B cell (primary cell): ENCODE data around the gene TRAM2. TPM values are rescaled to one million over a fixed set of nuclear protein-coding genes. Genes with fewer than 3 reads are reported as not detected.

ENCODE experiments used
- ATAC-seq: fragments of 200-7000 bp; cut with Tn5 transposase; one replicate; pipeline ENCODE4 v1.10.0; 2021; ENCODE audit warnings: low read depth, mild to moderate bottlenecking, moderate number of reproducible peaks, moderate library complexity
- CTCF ChIA-PET: fragments of 350-600 bp; sonication (Branson Sonifier 250); formaldehyde crosslinking; loops from one replicate; lab custom pipeline; 2021; ENCODE audit warnings: antibody characterized with exemption, inconsistent platforms; lab: Charles Lee
- POLR2A ChIA-PET: fragments of 350-600 bp; sonication (Branson Sonifier 250); formaldehyde crosslinking; loops from one replicate; lab custom pipeline; 2021; ENCODE audit warnings: antibody characterized with exemption; lab: Charles Lee
- DNase-seq: peaks from one replicate; pipeline ENCODE4 v3.0.0; 2013
- H2AFZ ChIP-seq: 2 replicates; pipeline ENCODE4 v1.6.1; 2012; ENCODE audit warnings: mild to moderate bottlenecking, low read depth, low read length; ENCODE audit not compliant: insufficient read depth, poor library complexity, severe bottlenecking
- H3K27ac ChIP-seq, 2 donors: 1 replicate in 1 of 2; 2 replicates in 1 of 2; pipeline ENCODE4 v1.5.1; 2012 to 2013; ENCODE audit warnings: low read length in 2 of 2, mild to moderate bottlenecking in 2 of 2, moderate library complexity in 1 of 2
- H3K27me3 ChIP-seq, 4 experiments: fragments of 200-600 bp in 1 of 4; sonication (generic) in 1 of 4; replicated peaks in 1 of 4; 1 replicate in 2 of 4; 2 replicates in 2 of 4; pipeline versions ENCODE4 v1.6.1 to v1.7.0; 2013 to 2016; ENCODE audit warnings: low read length in 3 of 4, mild to moderate bottlenecking in 2 of 4, mixed read lengths in 1 of 4, moderate library complexity in 1 of 4; ENCODE audit not compliant: insufficient read depth in 4 of 4, control insufficient read depth in 3 of 4; ENCODE audit errors: control extremely low read depth in 1 of 4
- H3K36me3 ChIP-seq, 2 experiments: replicated peaks in 1 of 2; 1 replicate in 1 of 2; 2 replicates in 1 of 2; pipeline versions ENCODE4 v1.6.1 to v1.7.1; 2013; ENCODE audit warnings: low read length in 1 of 2; ENCODE audit not compliant: insufficient read depth in 2 of 2, control insufficient read depth in 1 of 2; ENCODE audit errors: control extremely low read depth in 1 of 2, extremely low read depth in 1 of 2
- H3K4me1 ChIP-seq, 2 donors: fragments of 200-600 bp in 1 of 2; sonication (generic) in 1 of 2; 1 replicate in 1 of 2; 2 replicates in 1 of 2; pipeline versions ENCODE4 v1.5.1 to v1.6.1; 2013 to 2017; ENCODE audit warnings: low read length in 2 of 2; ENCODE audit not compliant: control insufficient read depth in 2 of 2, insufficient read depth in 2 of 2
- H3K4me2 ChIP-seq: replicated peaks from 2 replicates; pipeline ENCODE3; 2012; ENCODE audit warnings: mild to moderate bottlenecking, low read depth, low read length; ENCODE audit not compliant: poor library complexity, severe bottlenecking
- H3K4me3 ChIP-seq, 5 experiments: fragments of 200-600 bp in 1 of 5; sonication (generic) in 1 of 5; 1 replicate in 3 of 5; 2 replicates in 2 of 5; pipeline versions ENCODE4 v1.5.1 to v1.7.0; 2011 to 2016; ENCODE audit warnings: low read length in 4 of 5, mild to moderate bottlenecking in 4 of 5, low read depth in 2 of 5, control low read depth in 1 of 5, moderate library complexity in 1 of 5; ENCODE audit not compliant: insufficient read depth in 1 of 5; ENCODE audit errors: control extremely low read depth in 1 of 5, extremely low read depth in 1 of 5
- H3K79me2 ChIP-seq: fragments of 200-600 bp; sonication (generic); one replicate; pipeline ENCODE4 v1.6.0; 2016; ENCODE audit warnings: low read length; ENCODE audit not compliant: control insufficient read depth, insufficient read depth
- H3K9ac ChIP-seq: fragments of 200-600 bp; sonication (generic); 2 replicates; pipeline ENCODE4 v1.6.1; 2017; ENCODE audit warnings: mild to moderate bottlenecking, low read length, moderate library complexity
- H3K9me3 ChIP-seq, 3 donors: one replicate each; pipeline versions ENCODE4 v1.6.1 to v1.7.1; 2013; ENCODE audit warnings: low read length in 2 of 3; ENCODE audit not compliant: control insufficient read depth in 2 of 3, insufficient read depth in 1 of 3; ENCODE audit errors: control extremely low read depth in 1 of 3
- H4K20me1 ChIP-seq: 2 replicates; pipeline ENCODE4 v1.6.0; 2012; ENCODE audit warnings: mild to moderate bottlenecking, low read length; ENCODE audit not compliant: insufficient read depth, control insufficient read depth, poor library complexity, severe bottlenecking
- H3K27ac Mint-ChIP-seq: one replicate; pipeline ENCODE4 v1.8.0; 2021; ENCODE audit warnings: mixed read lengths
- H3K27me3 Mint-ChIP-seq: one replicate; pipeline ENCODE4 v1.8.0; 2021; ENCODE audit warnings: mixed read lengths
- H3K4me1 Mint-ChIP-seq: one replicate; pipeline ENCODE4 v1.8.0; 2021; ENCODE audit warnings: mixed read lengths
- H3K4me3 Mint-ChIP-seq: one replicate; pipeline ENCODE4 v1.8.0; 2021; ENCODE audit warnings: mixed read lengths
- H3K9me3 Mint-ChIP-seq: one replicate; pipeline ENCODE4 v1.8.0; 2022; ENCODE audit warnings: mixed read lengths; ENCODE audit not compliant: insufficient read depth
- EZH2 ChIP-seq: IDR thresholded peaks from 2 replicates; pipeline ENCODE4 v1.6.1; 2012; ENCODE audit warnings: borderline replicate concordance, low read depth, mild to moderate bottlenecking, moderate library complexity, low read length; ENCODE audit not compliant: insufficient read depth, poor library complexity, severe bottlenecking
- WGBS: methylation state at CpG from one replicate; pipeline ENCODE4 v1.1.5; 2013; ENCODE audit warnings: missing lambda C conversion rate; ENCODE audit not compliant: insufficient coverage; 5-methylcytosine and 5-hydroxymethylcytosine counted together
- intact Hi-C: fragments of 100-400 bp; cut with micrococcal nuclease; formaldehyde crosslinking; loops from one replicate; pipeline ENCODE4 v1.10.0; 2022
- polyA plus RNA-seq: library from polyadenylated mRNA; depleted of rRNA; stranded (reverse); fragments of >200 nt; gene quantifications from 2 replicates; pipeline ENCODE4 v1.2.3, GENCODE V29; 2012
- total RNA-seq, 2 donors: library from RNA; stranded (reverse); fragments of 120-200 nt in 1 of 2; gene quantifications; 1 replicate in 1 of 2; 2 replicates in 1 of 2; pipeline versions ENCODE4 v1.2.3 to v1.2.4, GENCODE V29; 2013 to 2022
- TF ChIP-seq, protein P1 (sequence below): fragments of 200-600 bp; IDR thresholded peaks from one replicate; pipeline ENCODE4 v1.8.0; 2022; ENCODE audit warnings: antibody characterized with exemption, mild to moderate bottlenecking

TRAM2 gene
- total and polyA plus RNA-seq, 2 donors (not counting 1 experiment from before 2014, with no cell fraction given) = 9.0 to 13.3 TPM

DNA sequence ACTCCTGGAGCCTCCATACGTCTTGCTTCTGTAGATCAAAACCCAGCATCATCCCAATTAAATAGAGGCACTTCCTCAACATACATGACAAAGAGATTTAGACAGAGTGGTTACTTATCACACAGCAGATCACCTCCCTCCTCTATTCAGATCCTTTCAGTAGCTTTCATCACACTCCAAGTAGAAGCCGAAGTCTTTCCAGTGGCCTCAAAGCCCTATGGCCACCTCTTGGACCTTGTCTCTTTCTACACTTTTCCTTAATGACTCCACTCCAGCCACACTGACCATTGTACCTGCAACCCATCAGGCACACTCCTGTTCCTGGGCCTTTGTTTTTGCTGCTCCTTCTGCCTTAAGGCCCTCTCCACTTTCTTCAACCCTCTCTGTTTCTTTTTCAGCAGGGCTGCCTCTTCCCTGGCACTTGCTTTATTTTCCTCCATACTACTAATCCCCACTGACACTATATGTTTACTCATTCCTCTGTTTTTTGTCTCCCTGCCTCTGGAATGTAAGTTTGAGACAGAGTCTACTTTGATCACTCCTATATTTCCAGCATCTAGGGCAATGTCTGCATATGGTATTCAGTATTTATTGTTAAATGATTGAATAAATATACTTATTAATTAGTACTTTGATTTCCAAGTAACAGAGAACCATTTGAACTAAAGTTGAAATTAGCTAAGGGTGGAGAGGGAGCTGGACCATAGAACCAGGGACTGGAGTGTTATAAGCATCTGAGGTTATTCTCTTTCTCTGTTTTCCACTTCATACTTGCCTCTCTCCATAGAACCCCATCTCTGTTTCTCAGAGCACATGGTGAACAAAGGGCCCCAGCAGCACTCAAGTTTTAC is 43.4 kb upstream of the TRAM2 start:
- ATAC-seq (no peak), DNase-seq (no peak)
- no peaks in the 10 kb centered on the region for H3K4me1 Mint-ChIP-seq
- peaks cover 17% of the 10 kb centered on the region for H3K27me3 Mint-ChIP-seq
- intact Hi-C loops = no loop called here
- H3K4me3 ChIP-seq = no peak overlapping the region
- no peaks in the 10 kb centered on the region for H3K9me3 Mint-ChIP-seq
- H4K20me1 ChIP-seq = no peaks in the 10 kb centered on the region
- TF ChIP-seq, protein P1, sequence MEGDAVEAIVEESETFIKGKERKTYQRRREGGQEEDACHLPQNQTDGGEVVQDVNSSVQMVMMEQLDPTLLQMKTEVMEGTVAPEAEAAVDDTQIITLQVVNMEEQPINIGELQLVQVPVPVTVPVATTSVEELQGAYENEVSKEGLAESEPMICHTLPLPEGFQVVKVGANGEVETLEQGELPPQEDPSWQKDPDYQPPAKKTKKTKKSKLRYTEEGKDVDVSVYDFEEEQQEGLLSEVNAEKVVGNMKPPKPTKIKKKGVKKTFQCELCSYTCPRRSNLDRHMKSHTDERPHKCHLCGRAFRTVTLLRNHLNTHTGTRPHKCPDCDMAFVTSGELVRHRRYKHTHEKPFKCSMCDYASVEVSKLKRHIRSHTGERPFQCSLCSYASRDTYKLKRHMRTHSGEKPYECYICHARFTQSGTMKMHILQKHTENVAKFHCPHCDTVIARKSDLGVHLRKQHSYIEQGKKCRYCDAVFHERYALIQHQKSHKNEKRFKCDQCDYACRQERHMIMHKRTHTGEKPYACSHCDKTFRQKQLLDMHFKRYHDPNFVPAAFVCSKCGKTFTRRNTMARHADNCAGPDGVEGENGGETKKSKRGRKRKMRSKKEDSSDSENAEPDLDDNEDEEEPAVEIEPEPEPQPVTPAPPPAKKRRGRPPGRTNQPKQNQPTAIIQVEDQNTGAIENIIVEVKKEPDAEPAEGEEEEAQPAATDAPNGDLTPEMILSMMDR = no peak
- no peak for TF ChIP-seq EZH2
- CTCF ChIA-PET = no interaction called here
- no peaks in the 10 kb centered on the region for H3K9me3 ChIP-seq
- H3K79me2 ChIP-seq = no peaks in the 10 kb centered on the region
- WGBS = 100% methylated on average over 2 of the region's 2 CpGs
- H3K27ac ChIP-seq = no peak overlapping the region
- no peaks in the 10 kb centered on the region for H3K36me3 ChIP-seq
- POLR2A ChIA-PET = no interaction called here
- H3K9ac ChIP-seq = no peak overlapping the region
- no peaks in the 10 kb centered on the region for H3K4me1 ChIP-seq
- H3K4me2 ChIP-seq = no peak overlapping the region
- no peak overlapping the region for H3K4me3 Mint-ChIP-seq
- no peak overlapping the region for H2AFZ ChIP-seq
- no peak overlapping the region for H3K27ac Mint-ChIP-seq
- peaks cover 0 to 5% (median 2%) of the 10 kb centered on the region in 4 experiments for H3K27me3 ChIP-seq

DNA sequence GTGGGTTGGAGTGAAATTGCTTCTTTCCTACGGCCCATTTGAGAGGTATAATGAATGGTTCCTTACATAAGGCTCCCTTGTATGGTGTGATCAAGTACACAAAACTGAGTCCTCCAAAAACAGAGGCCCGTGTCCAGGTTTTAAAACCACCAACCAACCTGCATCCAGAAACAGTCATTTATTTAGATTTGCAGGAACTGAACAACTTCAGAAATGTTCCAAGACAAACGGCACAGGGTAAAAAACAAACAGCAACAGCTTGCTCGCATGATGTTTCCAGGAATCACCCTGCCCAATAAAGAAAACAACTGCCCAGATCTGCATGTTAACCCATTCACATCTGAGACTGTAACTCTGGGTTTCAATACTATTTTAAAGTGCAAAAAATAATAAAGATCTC is 40.2 kb upstream of the TRAM2 start:
- H3K27me3 ChIP-seq = peaks cover 0 to 4% (median 0%) of the 10 kb centered on the region in 4 experiments
- H3K9me3 ChIP-seq = no peaks in the 10 kb centered on the region
- H3K27ac ChIP-seq = no peak overlapping the region
- Mint-ChIP-seq H3K27me3 (peaks cover 19% of the 10 kb centered on the region), H3K4me1 (no peaks in the 10 kb centered on the region), H3K27ac (no peak overlapping the region), H3K9me3 (no peaks in the 10 kb centered on the region), H3K4me3 (no peak overlapping the region)
- ATAC-seq = no peak
- H3K79me2 ChIP-seq = no peaks in the 10 kb centered on the region
- no peak overlapping the region for H2AFZ ChIP-seq
- CTCF ChIA-PET = no interaction called here
- no peak overlapping the region for H3K4me2 ChIP-seq
- DNase-seq = no peak
- POLR2A ChIA-PET = no interaction called here
- H3K4me1 ChIP-seq = no peaks in the 10 kb centered on the region
- intact Hi-C loops = no loop called here
- no peaks in the 10 kb centered on the region for H3K36me3 ChIP-seq
- H3K9ac ChIP-seq = no peak overlapping the region
- H4K20me1 ChIP-seq = no peaks in the 10 kb centered on the region
- no peak overlapping the region for H3K4me3 ChIP-seq
- no peak for TF ChIP-seq EZH2
- TF ChIP-seq, protein P1 = no peak
- 94% methylated on average over 2 of the region's 4 CpGs for WGBS
